ENCODE results near the gene RMDN3. TPM values are rescaled to one million over a fixed set of nuclear protein-coding genes. Genes with fewer than 3 reads are reported as not detected.

Gene RMDN3
- total RNA-seq, 2 experiments from 2014 or later = 17.8 to 19.2 TPM

- Mint-ChIP-seq H3K4me3 (peak overlapping the region; percentile 83), H3K9me3 (no peaks in the 10 kb centered on the region), H3K4me1 (ENCODE audit: low read depth) (peaks cover 28% of the 10 kb centered on the region), H3K27ac (peak overlapping the region; percentile 70), H3K27me3 (ENCODE audit: low read depth) (no peaks in the 10 kb centered on the region), H3K36me3 (ENCODE audit: low read depth) (no peaks in the 10 kb centered on the region)
- DNase-seq = peak; percentile 64
- CTCF ChIA-PET = interaction anchor here (0.6 to 3.2 kb wide), 3 partner anchors 19 to 361 kb away, joined by 3 to 17 read pairs (median 3); no protein-coding TSS in a partner anchor
- intact Hi-C loops (cut with micrococcal nuclease) = loop anchor here (1.0 kb wide), 1 partner anchor 8 kb away; the partner anchor contains the start of gene RMDN3
These were observed 8.1 kb upstream of the RMDN3 start for GRCh38 chr15:40762919-40763800.

GRCh38 chr15:40759961-40760360 is 4.9 kb upstream of the RMDN3 start:
- no peak for DNase-seq
- no peak overlapping the region for H3K4me3 Mint-ChIP-seq
- peaks cover 22% of the 10 kb centered on the region for H3K4me1 Mint-ChIP-seq (ENCODE audit: low read depth)
- no peak overlapping the region for H3K27ac Mint-ChIP-seq
- no peaks in the 10 kb centered on the region for H3K36me3 Mint-ChIP-seq (ENCODE audit: low read depth)
- CTCF ChIA-PET = no interaction called here
- intact Hi-C loops (cut with micrococcal nuclease) = no loop called here
- no peaks in the 10 kb centered on the region for H3K27me3 Mint-ChIP-seq (ENCODE audit: low read depth)
- H3K9me3 Mint-ChIP-seq = no peaks in the 10 kb centered on the region

- peaks cover 25% of the 10 kb centered on the region for H3K4me1 Mint-ChIP-seq (ENCODE audit: low read depth)
- peaks cover 7% of the 10 kb centered on the region for H3K36me3 Mint-ChIP-seq (ENCODE audit: low read depth)
- DNase-seq = no peak
- H3K4me3 Mint-ChIP-seq = no peak overlapping the region
- no peaks in the 10 kb centered on the region for H3K9me3 Mint-ChIP-seq
- no peak overlapping the region for H3K27ac Mint-ChIP-seq
- no peaks in the 10 kb centered on the region for H3K27me3 Mint-ChIP-seq (ENCODE audit: low read depth)
- intact Hi-C loops (cut with micrococcal nuclease) = no loop called here
- CTCF ChIA-PET = interaction anchor here (1.4 to 2.4 kb wide), 2 partner anchors 25 to 137 kb away, joined by 4 to 11 read pairs; partner anchors contain the start of gene VPS18
These were observed 1.9 kb upstream of the RMDN3 start for GRCh38 chr15:40756938-40757337.

GRCh38 chr15:40755812-40756208 is 756 bp upstream of the RMDN3 start:
- intact Hi-C loops (cut with micrococcal nuclease) = loop anchor here (1.0 to 2.0 kb wide), 10 partner anchors 7 to 351 kb away; partner anchors contain the start of genes CCDC32, DNAJC17, IVD and KNL1
- no peak for DNase-seq
- Mint-ChIP-seq H3K9me3 (no peaks in the 10 kb centered on the region), H3K36me3 (ENCODE audit: low read depth) (peaks cover 12% of the 10 kb centered on the region), H3K4me1 (ENCODE audit: low read depth) (peaks cover 25% of the 10 kb centered on the region), H3K4me3 (peak overlapping the region; percentile 94), H3K27me3 (ENCODE audit: low read depth) (no peaks in the 10 kb centered on the region), H3K27ac (peak overlapping the region; percentile 98)
- CTCF ChIA-PET = interaction anchor here (0.6 to 2.4 kb wide), 2 partner anchors 27 to 645 kb away, joined by 5 to 11 read pairs; no protein-coding TSS in a partner anchor

- Mint-ChIP-seq H3K9me3 (no peaks in the 10 kb centered on the region), H3K4me3 (peak overlapping the region; percentile 94), H3K4me1 (ENCODE audit: low read depth) (peaks cover 25% of the 10 kb centered on the region), H3K27ac (peak overlapping the region; percentile 98), H3K36me3 (ENCODE audit: low read depth) (peaks cover 19% of the 10 kb centered on the region), H3K27me3 (ENCODE audit: low read depth) (no peaks in the 10 kb centered on the region)
- DNase-seq = no peak
- CTCF ChIA-PET = interaction anchor here (0.6 kb wide), 2 partner anchors 50 to 154 kb away, joined by 3 to 4 read pairs; no protein-coding TSS in a partner anchor
- intact Hi-C loops (cut with micrococcal nuclease) = loop anchor here (2.0 kb wide), 1 partner anchor 28 kb away; no protein-coding TSS in a partner anchor
These were observed 526 bp downstream of the RMDN3 start for GRCh38 chr15:40754574-40754882.

GRCh38 chr15:40751745-40752144 is 3.3 kb downstream of the RMDN3 start:
- intact Hi-C loops (cut with micrococcal nuclease) = no loop called here
- H3K9me3 Mint-ChIP-seq = no peaks in the 10 kb centered on the region
- no peak overlapping the region for H3K4me3 Mint-ChIP-seq
- CTCF ChIA-PET = interaction anchor here (0.5 to 2.4 kb wide), 5 partner anchors 31 to 415 kb away, joined by 3 to 11 read pairs (median 4); no protein-coding TSS in a partner anchor
- no peak overlapping the region for H3K27ac Mint-ChIP-seq
- H3K4me1 Mint-ChIP-seq (ENCODE audit: low read depth) = peaks cover 26% of the 10 kb centered on the region
- H3K36me3 Mint-ChIP-seq (ENCODE audit: low read depth) = peaks cover 23% of the 10 kb centered on the region
- no peak for DNase-seq
- no peaks in the 10 kb centered on the region for H3K27me3 Mint-ChIP-seq (ENCODE audit: low read depth)

GRCh38 chr15:40750885-40751284 is 4.2 kb downstream of the RMDN3 start:
- CTCF ChIA-PET = interaction anchor here (1.6 to 2.4 kb wide), 2 partner anchors 31 to 73 kb away, joined by 4 to 11 read pairs; no protein-coding TSS in a partner anchor
- Mint-ChIP-seq H3K27ac (no peak overlapping the region), H3K9me3 (no peaks in the 10 kb centered on the region), H3K4me3 (no peak overlapping the region), H3K27me3 (ENCODE audit: low read depth) (no peaks in the 10 kb centered on the region), H3K36me3 (ENCODE audit: low read depth) (peaks cover 23% of the 10 kb centered on the region), H3K4me1 (ENCODE audit: low read depth) (peaks cover 27% of the 10 kb centered on the region)
- intact Hi-C loops (cut with micrococcal nuclease) = no loop called here
- no peak for DNase-seq

GRCh38 chr15:40749151-40749630 is 5.9 kb downstream of the RMDN3 start:
- intact Hi-C loops (cut with micrococcal nuclease) = no loop called here
- DNase-seq = no peak
- CTCF ChIA-PET = interaction anchor here (0.6 to 7.0 kb wide), 4 partner anchors 23 to 140 kb away, joined by 3 to 32 read pairs (median 5); no protein-coding TSS in a partner anchor
- H3K4me1 Mint-ChIP-seq (ENCODE audit: low read depth) = peaks cover 22% of the 10 kb centered on the region
- H3K9me3 Mint-ChIP-seq = no peaks in the 10 kb centered on the region
- H3K36me3 Mint-ChIP-seq (ENCODE audit: low read depth) = peaks cover 23% of the 10 kb centered on the region
- H3K27me3 Mint-ChIP-seq (ENCODE audit: low read depth) = no peaks in the 10 kb centered on the region
- no peak overlapping the region for H3K4me3 Mint-ChIP-seq
- H3K27ac Mint-ChIP-seq = no peak overlapping the region

- Mint-ChIP-seq H3K4me1 (ENCODE audit: low read depth) (peaks cover 22% of the 10 kb centered on the region), H3K9me3 (no peaks in the 10 kb centered on the region), H3K4me3 (no peak overlapping the region), H3K27me3 (ENCODE audit: low read depth) (no peaks in the 10 kb centered on the region), H3K27ac (no peak overlapping the region), H3K36me3 (ENCODE audit: low read depth) (peaks cover 26% of the 10 kb centered on the region)
- intact Hi-C loops (cut with micrococcal nuclease) = no loop called here
- CTCF ChIA-PET = interaction anchor here (0.6 to 7.0 kb wide), 5 partner anchors 22 to 376 kb away, joined by 3 to 32 read pairs (median 4); no protein-coding TSS in a partner anchor
- no peak for DNase-seq
These were observed 7.1 kb downstream of the RMDN3 start for GRCh38 chr15:40747685-40748631.

GRCh38 chr15:40746916-40747418 is 8.1 kb downstream of the RMDN3 start:
- no peak for DNase-seq
- Mint-ChIP-seq H3K9me3 (no peaks in the 10 kb centered on the region), H3K27ac (no peak overlapping the region), H3K4me1 (ENCODE audit: low read depth) (peaks cover 15% of the 10 kb centered on the region), H3K4me3 (no peak overlapping the region), H3K27me3 (ENCODE audit: low read depth) (no peaks in the 10 kb centered on the region), H3K36me3 (ENCODE audit: low read depth) (peaks cover 26% of the 10 kb centered on the region)
- CTCF ChIA-PET = interaction anchor here (0.6 to 7.0 kb wide), 6 partner anchors 19 to 145 kb away, joined by 3 to 32 read pairs (median 5); no protein-coding TSS in a partner anchor
- intact Hi-C loops (cut with micrococcal nuclease) = loop anchor here (1.0 kb wide), 1 partner anchor 35 kb away; no protein-coding TSS in a partner anchor

- H3K4me3 Mint-ChIP-seq = no peak overlapping the region
- intact Hi-C loops (cut with micrococcal nuclease) = loop anchor here (1.0 to 2.0 kb wide), 3 partner anchors 11 to 150 kb away; partner anchors contain the start of genes RAD51, RMDN3 and VPS18
- H3K4me1 Mint-ChIP-seq (ENCODE audit: low read depth) = peaks cover 15% of the 10 kb centered on the region
- H3K27me3 Mint-ChIP-seq (ENCODE audit: low read depth) = no peaks in the 10 kb centered on the region
- CTCF ChIA-PET = interaction anchor here (1.0 to 7.0 kb wide), 4 partner anchors 15 to 43 kb away, joined by 3 to 32 read pairs (median 3); no protein-coding TSS in a partner anchor
- H3K27ac Mint-ChIP-seq = peak overlapping the region; percentile 34
- peaks cover 19% of the 10 kb centered on the region for H3K36me3 Mint-ChIP-seq (ENCODE audit: low read depth)
- H3K9me3 Mint-ChIP-seq = no peaks in the 10 kb centered on the region
- no peak for DNase-seq
These were observed 10.3 kb downstream of the RMDN3 start for GRCh38 chr15:40744815-40745152.

Measured in activated naive CD4-positive, alpha-beta T cell treated with anti-CD3 and anti-CD28 coated beads for 36 hours (primary cell).